ENCODE measurements around the gene CASZ1. TPM values are rescaled to one million over a fixed set of nuclear protein-coding genes. Genes with fewer than 3 reads are reported as not detected.

The CASZ1 gene
- polyA plus RNA-seq, 2 of the 4 experiments (the other 2 are of a cell fraction), result 0.52 to 1.2 TPM

GRCh38 chr1:10789047-10789791 lies 7.2 kb downstream of the CASZ1 start:
- no peaks in the 10 kb centered on the region for H3K9me3 ChIP-seq
- H3K27ac ChIP-seq, result no peak overlapping the region
- CTCF ChIA-PET, result interaction anchor here (0.8 to 1.6 kb wide), 2 partner anchors 10 to 96 kb away, joined by 3 to 7 read pairs; no protein-coding TSS in a partner anchor
- TF ChIP-seq HDAC2 (IDR thresholded peaks at IDR 0.05) (no peak), HES2 (IDR thresholded peaks at IDR 0.05) (no peak), ELK1 (IDR thresholded peaks at IDR 0.05; ENCODE audit: low read depth, low read length) (no peak), E2F6 (IDR thresholded peaks at IDR 0.05; ENCODE audit: borderline replicate concordance, low read depth) (no peak), CHD4 (IDR thresholded peaks at IDR 0.05; ENCODE audit: borderline replicate concordance) (no peak), EP300 (IDR thresholded peaks at IDR 0.05) (no peak), ATOH8 (CRISPR knock-in tag; IDR thresholded peaks at IDR 0.05; ENCODE audit: low read depth) (no peak), SMC3 (IDR thresholded peaks at IDR 0.05) (no peak), RAD21 (conservative IDR thresholded peaks at IDR 0.05 in 1 of 2, IDR thresholded peaks at IDR 0.05 in 1 of 2) (no peak), PHF8 (IDR thresholded peaks at IDR 0.05; ENCODE audit: borderline replicate concordance, low read depth) (no peak), CBX8 (IDR thresholded peaks at IDR 0.05) (no peak), EHMT2 (IDR thresholded peaks at IDR 0.05; ENCODE audit: low read depth) (no peak), RNF2 (IDR thresholded peaks at IDR 0.05; ENCODE audit: borderline replicate concordance, low read depth) (no peak), ZSCAN20 (CRISPR knock-in tag; IDR thresholded peaks at IDR 0.05) (no peak), JUNB (IDR thresholded peaks at IDR 0.05) (no peak), NPAS2 (CRISPR knock-in tag; IDR thresholded peaks at IDR 0.05; ENCODE audit: borderline replicate concordance) (no peak), POLR2A (IDR thresholded peaks at IDR 0.05; ENCODE audit: low read length) (no peak)
- no peak overlapping the region; the same call in 2 of the 3 replicates for H3K4me2 ChIP-seq
- no peak overlapping the region for H3K4me3 ChIP-seq
- ATAC-seq (no peak), DNase-seq (ENCODE audit: low read depth in 1 of 2, low spot score in 1 of 2) (no peak), FAIRE-seq (no peak)
- WGBS (ENCODE audit: missing lambda C conversion rate), result 81% methylated on average over 7 of the region's 8 CpGs
- POLR2A ChIA-PET, result interaction anchor here (0.8 kb wide), 1 partner anchor 10 kb away, joined by 4 read pairs; no protein-coding TSS in a partner anchor
- peaks cover 16% of the 10 kb centered on the region; the same call in 2 of the 3 replicates for H3K4me1 ChIP-seq

GRCh38 chr1:10788592-10789006 lies 7.8 kb downstream of the CASZ1 start:
- no peaks in the 10 kb centered on the region for H3K9me3 ChIP-seq
- peak; percentile 42 to 45; a peak in 4 of 5 replicates for TF ChIP-seq RAD21 (conservative IDR thresholded peaks at IDR 0.05 in 1 of 2, IDR thresholded peaks at IDR 0.05 in 1 of 2)
- no peak for TF ChIP-seq HDAC2 (IDR thresholded peaks at IDR 0.05)
- TF ChIP-seq SMC3 (IDR thresholded peaks at IDR 0.05), result peak; percentile 54
- TF ChIP-seq ELK1 (IDR thresholded peaks at IDR 0.05; ENCODE audit: low read depth, low read length), result no peak
- peak; percentile 35 for TF ChIP-seq CTCF (IDR thresholded peaks at IDR 0.05)
- TF ChIP-seq KDM5A (IDR thresholded peaks at IDR 0.05), result no peak
- peaks cover 16% of the 10 kb centered on the region; the same call in 2 of the 3 replicates for H3K4me1 ChIP-seq
- POLR2A ChIA-PET, result interaction anchor here (0.8 kb wide), 1 partner anchor 9 kb away, joined by 4 read pairs; no protein-coding TSS in a partner anchor
- DNase-seq (ENCODE audit: low read depth in 1 of 2, low spot score in 1 of 2), result peak; percentile 42 to 51
- ATAC-seq, result peak; percentile 91 to 95
- CTCF ChIA-PET, result interaction anchor here (0.8 to 1.6 kb wide), 4 partner anchors 10 to 278 kb away, joined by 3 to 7 read pairs (median 4); no protein-coding TSS in a partner anchor
- H3K27ac ChIP-seq, result 0 out of 6 replicates have a peak overlapping the region, but pooled peaks of 1 of the 2 experiments have one; percentile 52
- WGBS (ENCODE audit: missing lambda C conversion rate), result 21% methylated on average over 3 of the region's 11 CpGs
- peak overlapping the region; percentile 65 for H3K4me2 ChIP-seq
- no peak for FAIRE-seq
- no peak overlapping the region for H3K4me3 ChIP-seq
